Measurements from ENCODE around the gene MEG3.

DNA sequence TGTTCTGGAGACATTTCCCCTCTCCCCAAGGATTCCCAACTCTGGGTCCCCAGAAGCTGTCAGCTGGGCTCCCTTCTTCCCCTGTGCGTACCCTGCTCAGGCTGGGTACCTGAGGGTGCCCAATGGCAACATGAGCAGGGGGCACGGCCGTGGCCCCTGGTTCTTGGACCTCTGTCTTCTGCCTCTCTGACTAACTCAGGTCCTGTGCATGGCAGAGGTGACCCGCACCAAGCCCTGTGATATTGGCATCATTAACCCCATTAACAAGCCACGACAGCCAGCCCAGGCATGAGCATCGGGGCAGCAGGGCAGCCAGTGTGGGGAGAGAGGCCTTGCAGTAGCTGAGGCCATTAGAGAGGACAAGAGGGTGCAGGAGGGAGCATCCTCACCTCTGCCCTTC is 49.2 kb downstream of the MEG3 start:
- TF ChIP-seq, protein P1, sequence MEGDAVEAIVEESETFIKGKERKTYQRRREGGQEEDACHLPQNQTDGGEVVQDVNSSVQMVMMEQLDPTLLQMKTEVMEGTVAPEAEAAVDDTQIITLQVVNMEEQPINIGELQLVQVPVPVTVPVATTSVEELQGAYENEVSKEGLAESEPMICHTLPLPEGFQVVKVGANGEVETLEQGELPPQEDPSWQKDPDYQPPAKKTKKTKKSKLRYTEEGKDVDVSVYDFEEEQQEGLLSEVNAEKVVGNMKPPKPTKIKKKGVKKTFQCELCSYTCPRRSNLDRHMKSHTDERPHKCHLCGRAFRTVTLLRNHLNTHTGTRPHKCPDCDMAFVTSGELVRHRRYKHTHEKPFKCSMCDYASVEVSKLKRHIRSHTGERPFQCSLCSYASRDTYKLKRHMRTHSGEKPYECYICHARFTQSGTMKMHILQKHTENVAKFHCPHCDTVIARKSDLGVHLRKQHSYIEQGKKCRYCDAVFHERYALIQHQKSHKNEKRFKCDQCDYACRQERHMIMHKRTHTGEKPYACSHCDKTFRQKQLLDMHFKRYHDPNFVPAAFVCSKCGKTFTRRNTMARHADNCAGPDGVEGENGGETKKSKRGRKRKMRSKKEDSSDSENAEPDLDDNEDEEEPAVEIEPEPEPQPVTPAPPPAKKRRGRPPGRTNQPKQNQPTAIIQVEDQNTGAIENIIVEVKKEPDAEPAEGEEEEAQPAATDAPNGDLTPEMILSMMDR (IDR thresholded peaks at IDR 0.05; ENCODE audit: extremely low read depth in 1 of 2, insufficient read depth in 1 of 2, low read depth in 1 of 2, low read length in 2 of 2), result no peak
- no peak for TF ChIP-seq MYC (IDR thresholded peaks at IDR 0.05; ENCODE audit: low read depth, low read length)
- no peak for TF ChIP-seq POLR2A (IDR thresholded peaks at IDR 0.05; ENCODE audit: low read depth, low read length)
- TF ChIP-seq EZH2 (IDR thresholded peaks at IDR 0.05; ENCODE audit: borderline replicate concordance, low read depth, low read length, severe bottlenecking), result no peak
- TF ChIP-seq GATA2 (IDR thresholded peaks at IDR 0.05; ENCODE audit: insufficient read depth, insufficient read length, low read depth, low read length), result no peak
- TF ChIP-seq POLR2AphosphoS5 (IDR thresholded peaks at IDR 0.05; ENCODE audit: insufficient read depth, low read depth, low read length), result no peak
- TF ChIP-seq, protein P2, sequence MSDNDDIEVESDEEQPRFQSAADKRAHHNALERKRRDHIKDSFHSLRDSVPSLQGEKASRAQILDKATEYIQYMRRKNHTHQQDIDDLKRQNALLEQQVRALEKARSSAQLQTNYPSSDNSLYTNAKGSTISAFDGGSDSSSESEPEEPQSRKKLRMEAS (IDR thresholded peaks at IDR 0.05; ENCODE audit: insufficient read depth, insufficient read length), result no peak
